ENCODE results near the gene MMP24OS. TPM values are rescaled to one million over a fixed set of nuclear protein-coding genes. Genes with fewer than 3 reads are reported as not detected.

Gene MMP24OS
- total RNA-seq, 1 experiment from 2014 or later, result 59.6 TPM

- TF ChIP-seq ATF3 (IDR thresholded peaks at IDR 0.05), result no peak
- no peak for TF ChIP-seq EGR1 (IDR thresholded peaks at IDR 0.05; ENCODE audit: low read depth)
- TF ChIP-seq SRF (IDR thresholded peaks at IDR 0.05; ENCODE audit: low read depth), result no peak
- TF ChIP-seq ZBTB33 (IDR thresholded peaks at IDR 0.05; ENCODE audit: extremely low read depth, insufficient replicate concordance, low read length), result no peak
- no peak for TF ChIP-seq REST (IDR thresholded peaks at IDR 0.05; ENCODE audit: low read depth)
- TF ChIP-seq POLR2A (IDR thresholded peaks at IDR 0.05; ENCODE audit: borderline replicate concordance, extremely low read depth, insufficient read depth, insufficient read length), result no peak
- no peak for TF ChIP-seq CEBPB (IDR thresholded peaks at IDR 0.05; ENCODE audit: low read depth)
- no peak for TF ChIP-seq RAD21 (IDR thresholded peaks at IDR 0.05; ENCODE audit: low read depth)
- TF ChIP-seq ZFX (IDR thresholded peaks at IDR 0.05), result no peak
- TF ChIP-seq EZH2phosphoT487 (IDR thresholded peaks at IDR 0.05; ENCODE audit: borderline replicate concordance), result no peak
- TF ChIP-seq MAX (IDR thresholded peaks at IDR 0.05), result no peak
- no peak for TF ChIP-seq EZH2 (IDR thresholded peaks at IDR 0.05)
- no peak for TF ChIP-seq ZNF274 (IDR thresholded peaks at IDR 0.05; ENCODE audit: low read depth, low read length)
- no peak for TF ChIP-seq POLR2AphosphoS5 (IDR thresholded peaks at IDR 0.05; ENCODE audit: low read depth, low read length)
- no peak for TF ChIP-seq SP1 (IDR thresholded peaks at IDR 0.05; ENCODE audit: low read depth)
- no peak for TF ChIP-seq TCF7L2 (IDR thresholded peaks at IDR 0.05; ENCODE audit: borderline replicate concordance, extremely low read depth, insufficient read depth, insufficient read length)
- TF ChIP-seq FOSL1 (IDR thresholded peaks at IDR 0.05; ENCODE audit: low read depth), result no peak
- no peak for TF ChIP-seq ELF1 (IDR thresholded peaks at IDR 0.05; ENCODE audit: borderline replicate concordance, low read depth)
- ChIA-PET POLR2A (interaction anchor here (1.0 kb wide), 2 partner anchors 8 to 10 kb away, joined by 3 to 4 read pairs; no protein-coding TSS in a partner anchor), CTCF (interaction anchor here (5.2 kb wide), 1 partner anchor 9 kb away, joined by 27 read pairs; no protein-coding TSS in a partner anchor), RAD21 (ENCODE audit: low non-redundant PET in 1 of 2, low total read pairs in 2 of 2, uncharacterized antibody in 2 of 2, unreplicated experiment in 2 of 2) (interaction anchor here in 1 of 2 experiments (0.8 kb wide), 1 partner anchor 11 kb away, joined by 3 read pairs; the partner anchor contains the start of gene EIF6)
- H3K36me3 ChIP-seq (ENCODE audit: control insufficient read depth in 1 of 2, insufficient read depth in 2 of 2, low read length in 2 of 2), result no peaks in the 10 kb centered on the region
- H3K4me2 ChIP-seq (ENCODE audit: low read length), result no peak overlapping the region
- ATAC-seq (no peak), DNase-seq (ENCODE audit: low read depth, low spot score) (no peak)
- H3K4me1 ChIP-seq (ENCODE audit: control insufficient read depth in 1 of 2, insufficient read depth in 2 of 2, low read length in 2 of 2), result peaks cover 5 to 13% of the 10 kb centered on the region in 2 experiments; a peak in 2 of 4 replicates
- no peak overlapping the region for H3K9ac ChIP-seq (ENCODE audit: low read length)
- no peaks in the 10 kb centered on the region for H4K20me1 ChIP-seq (ENCODE audit: insufficient read depth)
- BruUV-seq (replicated peaks), result no TSS peak
- no peaks in the 10 kb centered on the region for H3K9me3 ChIP-seq (ENCODE audit: control insufficient read depth in 1 of 2, insufficient read depth in 1 of 2, low read depth in 1 of 2, low read length in 2 of 2)
- no peak overlapping the region for H3K4me3 ChIP-seq (replicated peaks in 1 of 2; ENCODE audit: low read depth in 1 of 2, low read length in 2 of 2)
- H2AFZ ChIP-seq (ENCODE audit: low read depth, low read length, poor library complexity, severe bottlenecking), result no peak overlapping the region
- no peaks in the 10 kb centered on the region for H3K27me3 ChIP-seq (ENCODE audit: insufficient read depth, low read length)
- intact Hi-C loops (cut with micrococcal nuclease), result no loop called here
- H3K9me2 ChIP-seq (ENCODE audit: insufficient read depth), result no peaks in the 10 kb centered on the region
- no peak overlapping the region for H3K27ac ChIP-seq (ENCODE audit: low read depth, low read length)
- no peaks in the 10 kb centered on the region for H3K79me2 ChIP-seq (ENCODE audit: insufficient read depth, low read length)
These were observed 17.8 kb upstream of the MMP24OS start for GRCh38 chr20:35295674-35296073.

Data from HCT116 (cell line).